GM19463 (cell line): ENCODE results near the gene GALNT7.
"Not testable (repeated sequence)": the region's sequence is repeated elsewhere in the genome, so short reads cannot be mapped to it uniquely, and the experiment has no call there.

ENCODE experiments used
- ATAC-seq: cut with Tn5 transposase; IDR thresholded peaks from one replicate; pipeline ENCODE4 v1.9.1; 2021; ENCODE audit warnings: mild to moderate bottlenecking, moderate library complexity; ENCODE audit not compliant: unreplicated experiment

The GALNT7 gene

GRCh38 chr4:173165706-173166105 lies 2.9 kb upstream of the GALNT7 start:
- ATAC-seq, result no peak

- no peak for ATAC-seq
Measured at GRCh38 chr4:173166491-173166890, 2.1 kb upstream of the GALNT7 start.

DNA sequence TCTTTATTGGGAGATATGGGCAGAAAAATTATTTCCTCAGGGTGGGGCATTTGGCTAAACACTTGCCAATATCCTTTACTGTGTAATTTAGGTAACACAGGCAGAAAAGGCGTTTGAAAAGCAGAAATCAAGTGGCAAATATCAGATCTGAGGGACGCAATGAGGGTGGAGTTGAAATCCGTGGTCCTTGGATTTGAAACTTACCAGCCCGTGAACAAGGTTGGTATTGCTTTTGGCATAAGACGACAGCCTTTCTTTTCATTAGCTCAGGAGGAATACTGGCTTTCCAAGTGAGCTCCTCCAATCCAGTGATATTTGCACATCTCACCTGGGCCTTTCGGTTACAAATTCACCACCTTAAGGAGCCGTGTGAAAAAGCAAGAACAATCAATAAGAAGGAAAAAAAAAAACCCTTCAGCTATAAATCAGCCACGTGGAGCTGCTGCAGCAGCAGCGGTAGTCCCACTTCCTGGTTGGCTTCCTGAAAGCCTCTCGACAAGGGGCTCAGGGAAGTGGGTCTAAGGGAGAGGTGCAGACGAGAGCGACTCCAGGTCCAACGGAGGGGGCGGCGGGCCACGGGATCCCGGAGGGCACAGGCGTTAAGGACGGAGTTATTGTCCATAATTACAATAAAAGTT lies 734 bp upstream of the GALNT7 start:
- ATAC-seq, result peak; percentile 6

DNA sequence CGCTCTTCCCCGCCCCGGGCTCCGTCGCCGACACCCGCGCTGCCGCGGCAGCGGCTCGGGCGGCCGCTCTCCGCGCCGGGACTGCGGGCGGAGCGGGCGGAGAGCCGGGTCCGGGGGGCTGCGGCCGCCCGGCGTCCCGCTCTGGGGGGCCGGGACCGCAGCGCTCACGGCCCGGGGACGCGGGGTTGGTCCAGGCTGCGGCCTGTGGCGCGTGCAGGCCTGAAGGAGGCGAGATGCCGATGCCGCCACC lies 492 bp downstream of the GALNT7 start:
- ATAC-seq, result no peak

DNA sequence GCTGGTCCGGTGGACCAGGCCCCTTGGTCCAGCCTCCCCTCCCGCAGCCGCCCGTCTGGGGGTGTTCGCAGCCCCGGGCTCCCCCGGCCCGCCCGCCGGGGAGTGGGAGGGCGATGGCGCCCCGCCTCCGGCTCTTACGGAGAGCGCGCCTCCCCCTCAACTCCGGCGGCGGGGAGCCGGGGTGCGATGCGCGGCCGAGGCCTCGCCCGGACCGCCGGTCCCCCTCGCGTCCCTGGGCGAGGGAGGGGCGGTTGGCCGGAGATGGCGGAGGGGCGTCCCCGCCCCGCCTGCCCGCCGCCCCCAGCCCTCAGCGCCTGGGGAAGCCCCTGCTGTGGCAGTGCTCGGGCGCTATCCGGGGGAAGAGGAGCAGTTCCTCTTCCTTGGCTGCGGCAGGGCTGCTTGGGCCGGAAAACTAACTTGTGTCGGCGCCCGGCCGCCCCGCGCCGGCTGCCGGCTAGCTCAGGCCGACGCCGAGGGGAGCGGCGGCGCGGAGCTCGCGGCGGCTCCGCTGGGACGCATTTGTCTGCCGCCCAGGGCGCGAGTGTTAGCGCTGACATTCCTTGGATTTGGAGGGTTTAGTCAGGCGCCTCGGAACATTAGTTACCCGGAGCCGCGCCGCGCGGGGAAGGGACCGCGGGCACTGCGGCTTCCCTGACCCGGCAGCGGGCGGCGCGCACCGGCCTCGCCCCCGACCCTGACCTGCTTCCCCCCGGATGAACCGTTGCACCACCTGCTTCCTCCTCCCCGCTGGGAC lies 994 bp downstream of the GALNT7 start:
- peak; percentile 54 for ATAC-seq

GRCh38 chr4:173170182-173170778 lies 1.7 kb downstream of the GALNT7 start:
- no peak for ATAC-seq

- ATAC-seq, result no peak
Measured at GRCh38 chr4:173171098-173171497, 2.5 kb downstream of the GALNT7 start.

GRCh38 chr4:173171987-173172386 lies 3.4 kb downstream of the GALNT7 start:
- no peak for ATAC-seq

- no peak for ATAC-seq
Measured at GRCh38 chr4:173174184-173174583, 5.6 kb downstream of the GALNT7 start.

DNA sequence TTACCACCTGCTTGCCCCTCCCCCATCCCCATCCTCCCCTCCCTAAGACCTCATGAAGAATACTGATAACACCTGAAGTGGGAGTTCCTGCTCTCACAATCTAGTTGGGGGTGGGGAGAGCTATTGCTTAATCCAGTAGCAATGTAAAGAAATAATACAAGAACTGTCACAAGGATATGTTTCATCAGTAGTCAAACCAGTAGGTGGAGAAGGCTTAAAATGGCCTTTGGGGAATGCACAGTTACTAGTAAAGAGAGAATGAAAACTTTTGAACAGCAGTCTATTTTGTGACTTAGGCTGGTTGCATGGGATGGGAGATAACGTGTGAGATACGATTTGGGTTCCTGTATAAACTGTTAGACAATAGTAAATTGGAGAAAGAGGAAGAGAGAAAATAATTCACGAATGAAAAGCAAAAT lies 6.0 kb downstream of the GALNT7 start:
- no peak for ATAC-seq

DNA sequence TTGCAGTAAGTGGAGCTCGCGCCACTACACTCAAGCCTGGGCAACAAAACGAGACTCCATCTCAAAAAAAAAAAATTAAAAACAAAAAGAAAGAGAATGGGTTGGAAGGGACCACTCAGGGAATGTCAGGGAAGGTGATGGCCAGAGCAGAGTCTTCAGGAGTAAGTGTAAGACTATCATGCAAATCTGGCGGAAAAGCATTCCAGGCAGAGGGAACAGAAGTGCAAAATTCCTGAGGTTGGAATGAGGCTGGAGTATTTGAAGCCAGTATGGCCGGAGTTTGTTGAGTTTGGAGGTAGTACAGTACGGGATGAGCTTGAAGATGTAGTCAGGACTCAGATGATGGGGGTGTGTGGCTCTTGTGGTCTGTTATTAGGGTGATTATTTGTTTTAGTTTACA lies 7.4 kb downstream of the GALNT7 start:
- ATAC-seq, result no peak

DNA sequence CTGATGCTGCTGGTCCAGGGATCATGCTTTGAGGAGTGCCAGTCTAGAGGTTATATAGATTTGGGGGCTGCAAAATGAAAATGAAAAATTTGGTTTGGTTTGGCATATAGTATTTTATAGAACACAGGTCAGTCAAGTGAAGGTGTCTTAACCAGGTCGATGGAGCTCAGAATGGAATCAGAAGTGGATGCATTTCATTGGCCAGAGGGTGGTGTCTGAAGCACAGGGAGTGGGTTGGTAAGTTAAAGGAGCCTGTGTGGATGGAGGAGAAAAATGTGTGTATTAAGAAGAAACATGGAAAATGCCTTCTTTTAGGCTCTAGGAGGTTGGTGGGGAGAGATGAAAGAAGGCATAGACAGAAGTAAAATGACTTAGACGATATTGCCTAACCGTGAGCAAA lies 8.6 kb downstream of the GALNT7 start:
- no peak for ATAC-seq

- no peak for ATAC-seq
Measured at GRCh38 chr4:173178144-173178543, 9.5 kb downstream of the GALNT7 start.

- peak; percentile 63 for ATAC-seq
Measured at GRCh38 chr4:173181848-173182247, 13.2 kb downstream of the GALNT7 start.

- ATAC-seq, result no peak
Measured at GRCh38 chr4:173182403-173182802, 13.8 kb downstream of the GALNT7 start.

DNA sequence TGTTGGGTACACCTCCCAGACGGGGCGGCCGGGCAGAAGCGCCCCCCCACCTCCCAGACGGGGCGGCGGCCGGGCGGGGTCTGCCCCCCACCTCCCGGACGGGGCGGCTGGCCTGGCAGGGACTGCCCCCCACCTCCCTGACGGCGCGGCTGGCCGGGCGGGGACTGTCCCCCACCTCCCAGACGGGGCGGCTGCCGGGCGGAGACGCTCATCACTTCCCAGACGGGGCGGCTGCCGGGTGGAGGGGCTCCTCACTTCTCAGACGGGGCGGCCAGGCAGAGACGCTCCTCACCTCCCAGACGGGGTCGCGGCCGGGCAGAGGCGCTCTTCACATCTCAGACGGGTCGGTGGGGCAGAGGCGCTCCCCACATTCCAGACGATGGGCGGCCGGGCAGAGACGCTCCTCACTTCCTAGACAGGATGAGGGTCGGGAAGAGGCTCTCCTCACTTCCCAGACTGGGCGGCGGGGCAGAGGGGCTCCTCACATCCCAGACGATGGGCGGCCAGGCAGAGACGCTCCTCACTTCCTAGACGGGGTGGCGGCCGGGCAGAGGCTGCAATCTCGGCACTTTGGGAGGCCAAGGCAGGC lies 15.1 kb downstream of the GALNT7 start:
- not testable (repeated sequence) for ATAC-seq

DNA sequence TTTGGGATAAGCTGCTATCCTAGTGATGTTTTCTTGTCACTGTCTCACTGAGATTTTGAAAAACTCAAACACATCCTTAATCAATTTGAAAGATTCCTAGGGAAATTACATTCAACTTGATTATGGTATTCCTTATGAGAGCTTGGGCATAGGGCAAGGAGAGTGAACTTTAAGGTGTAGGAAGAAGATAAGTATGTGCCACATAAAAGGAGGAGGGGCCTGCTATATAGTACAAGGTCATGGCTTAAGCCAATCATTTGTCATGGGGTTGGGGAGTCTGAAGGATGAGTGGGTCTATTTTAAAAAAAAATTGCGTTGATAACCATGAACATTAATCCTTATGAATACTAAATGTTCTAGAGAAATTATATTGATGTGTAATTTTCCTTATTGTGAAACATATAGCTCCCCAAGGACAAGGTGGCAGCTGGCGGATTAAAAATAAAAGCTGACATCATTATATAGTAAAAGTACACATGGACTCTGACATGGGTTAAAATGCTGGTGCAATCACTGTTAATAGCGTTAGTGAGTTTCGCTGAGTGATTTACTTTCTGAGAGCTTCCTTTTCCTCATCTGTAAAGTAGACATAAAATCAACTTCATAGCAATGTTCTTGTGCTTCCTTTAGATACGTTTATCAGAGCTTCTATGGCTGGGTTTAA lies 17.4 kb downstream of the GALNT7 start:
- ATAC-seq, result no peak

- no peak for ATAC-seq
Measured at GRCh38 chr4:173187732-173188131, 19.1 kb downstream of the GALNT7 start.

- no peak for ATAC-seq
Measured at GRCh38 chr4:173188648-173189047, 20.0 kb downstream of the GALNT7 start.

GRCh38 chr4:173189117-173189693 lies 20.6 kb downstream of the GALNT7 start:
- ATAC-seq, result no peak

DNA sequence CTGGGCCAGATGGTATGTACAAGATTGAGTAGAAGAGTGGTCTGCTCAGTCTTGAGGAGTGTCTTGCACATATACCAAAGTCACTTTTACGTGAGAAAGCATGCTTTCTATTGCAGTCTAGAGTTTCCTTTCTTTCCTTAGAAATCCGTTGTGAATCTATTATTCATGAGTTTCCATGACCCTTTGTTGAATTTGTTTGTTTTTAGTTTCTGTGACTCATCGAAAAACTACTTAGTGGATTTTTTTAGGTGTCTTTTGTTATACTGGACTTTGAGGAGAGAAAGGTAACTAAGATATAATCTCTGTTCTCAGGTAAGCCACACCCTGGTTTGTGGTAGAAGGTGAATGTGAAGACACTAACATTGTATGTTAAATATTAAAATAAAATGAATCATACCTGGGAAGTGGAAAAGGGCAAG lies 23.0 kb downstream of the GALNT7 start:
- ATAC-seq, result no peak
